Transverse colon (tissue), 4 donors: ENCODE data around the gene BFSP2. TPM values are rescaled to one million over a fixed set of nuclear protein-coding genes. Genes with fewer than 3 reads are reported as not detected.

Experiments used
- DNase-seq: peaks from one replicate; pipeline ENCODE4 v3.0.0-alpha.2; 2019
- H3K27ac ChIP-seq, 4 donors: fragments of 200-600 bp; sonication (generic); 2 replicates each; pipeline ENCODE4 v1.5.1; 2016 to 2018; ENCODE audit warnings: inconsistent platforms in 4 of 4
- H3K27me3 ChIP-seq: fragments of 200-600 bp; sonication (generic); 2 replicates; pipeline ENCODE4 v1.5.1; 2017; ENCODE audit warnings: inconsistent platforms
- H3K36me3 ChIP-seq, 4 donors: fragments of 200-600 bp; sonication (generic); 2 replicates each; pipeline ENCODE4 v1.5.1; 2017 to 2019; ENCODE audit warnings: inconsistent platforms in 4 of 4
- H3K4me1 ChIP-seq, 4 donors: fragments of 200-600 bp; sonication (generic); 2 replicates each; pipeline ENCODE4 v1.5.1; 2017 to 2020; ENCODE audit warnings: inconsistent platforms in 4 of 4
- H3K4me3 ChIP-seq, 4 donors: fragments of 200-600 bp; sonication (generic); 1 replicate in 1 of 4; 2 replicates in 3 of 4; pipeline versions ENCODE4 v1.5.1 to v1.6.1; 2017 to 2019; ENCODE audit warnings: inconsistent platforms in 4 of 4
- H3K9me3 ChIP-seq, 2 donors: fragments of 200-600 bp; sonication (generic); 2 replicates each; pipeline ENCODE4 v1.5.1; 2017 to 2019; ENCODE audit warnings: inconsistent platforms in 2 of 2
- EP300 ChIP-seq: sonication (generic); formaldehyde crosslinking; IDR thresholded peaks from one replicate; pipeline ENCODE4 v1.6.1; 2017; ENCODE audit warnings: antibody characterized with exemption, low read depth
- POLR2A ChIP-seq: fragments of 450-650 bp; IDR thresholded peaks from one replicate; pipeline ENCODE4 v1.6.1; 2016; ENCODE audit warnings: antibody characterized with exemption, mild to moderate bottlenecking, moderate library complexity
- POLR2AphosphoS5 ChIP-seq, 3 donors: sonication (generic); formaldehyde crosslinking; IDR thresholded peaks; one replicate each; pipeline ENCODE4 v1.6.1; 2016; ENCODE audit warnings: antibody characterized with exemption in 3 of 3
- WGBS, 2 donors: methylation state at CpG; one replicate each; pipeline ENCODE4 v1.1.5; 2018; ENCODE audit warnings: low coverage in 1 of 2; 5-methylcytosine and 5-hydroxymethylcytosine counted together
- in situ Hi-C, 4 donors: fragments of 200-750 bp; cut with MboI; loops; one replicate each; pipeline versions ENCODE4 v1.15.0 to v1.15.1; 2017; ENCODE audit warnings: low sequenced_read_pairs in 3 of 4, low pct_ligation_motif_present in 1 of 4, low pct_unique_long_range_greater_than_20kb in 1 of 4
- intact Hi-C: fragments of 100-400 bp; cut with DNase I; formaldehyde crosslinking; loops from one replicate; pipeline ENCODE4 v1.15.1; 2023; ENCODE audit warnings: low total_unique reads
- total RNA-seq, 4 donors: library from RNA; depleted of rRNA; stranded (reverse); fragments of >200 nt; gene quantifications; one replicate each; pipeline ENCODE4 v1.1.0, GENCODE V29; 2016
- TF ChIP-seq, protein P1 (sequence below), 5 experiments: fragments of 200-600 bp in 3 of 5; fragments of 450-650 bp in 2 of 5; sonication (generic) in 3 of 5; IDR thresholded peaks; 1 replicate in 2 of 5; 2 replicates in 3 of 5; pipeline ENCODE4 v1.5.1; 2016 to 2017; ENCODE audit warnings: antibody characterized with exemption in 5 of 5, inconsistent platforms in 3 of 5, mild to moderate bottlenecking in 2 of 5, moderate library complexity in 1 of 5

The BFSP2 gene
- total RNA-seq, 4 donors from 2014 or later, result not detected

DNA sequence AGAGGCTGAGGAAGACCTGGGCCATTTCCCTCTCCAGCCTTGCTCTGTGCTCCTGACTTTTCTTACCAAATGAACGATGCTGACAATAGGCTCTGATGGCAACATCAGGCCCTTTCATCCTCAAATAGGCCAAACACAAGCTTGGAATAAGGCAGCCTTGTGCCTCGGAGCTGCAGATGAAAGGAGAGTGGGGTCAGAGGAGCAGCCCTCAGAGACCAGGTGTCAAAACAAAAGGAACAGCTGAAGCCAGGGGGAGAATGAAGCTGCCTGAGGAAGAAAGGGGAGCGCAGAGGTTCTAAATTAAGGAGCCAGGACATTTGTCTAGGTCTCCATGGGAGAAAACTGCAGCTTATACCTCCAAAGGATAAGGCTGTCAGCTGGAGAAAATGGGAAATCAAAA lies 5.1 kb downstream of the BFSP2 start:
- Histone ChIP-seq H3K36me3 (no peaks in the 10 kb centered on the region), H3K4me1 (no peaks in the 10 kb centered on the region), H3K27me3 (peaks cover 4% of the 10 kb centered on the region), H3K9me3 (no peaks in the 10 kb centered on the region), H3K27ac (no peak overlapping the region), H3K4me3 (no peak overlapping the region)
- WGBS, 2 donors, result 89 to 100% methylated on average over 1 to 3 of the region's 3 CpGs
- in situ Hi-C loops (no loop called here), intact Hi-C loops (no loop called here)
- TF ChIP-seq, protein P1, sequence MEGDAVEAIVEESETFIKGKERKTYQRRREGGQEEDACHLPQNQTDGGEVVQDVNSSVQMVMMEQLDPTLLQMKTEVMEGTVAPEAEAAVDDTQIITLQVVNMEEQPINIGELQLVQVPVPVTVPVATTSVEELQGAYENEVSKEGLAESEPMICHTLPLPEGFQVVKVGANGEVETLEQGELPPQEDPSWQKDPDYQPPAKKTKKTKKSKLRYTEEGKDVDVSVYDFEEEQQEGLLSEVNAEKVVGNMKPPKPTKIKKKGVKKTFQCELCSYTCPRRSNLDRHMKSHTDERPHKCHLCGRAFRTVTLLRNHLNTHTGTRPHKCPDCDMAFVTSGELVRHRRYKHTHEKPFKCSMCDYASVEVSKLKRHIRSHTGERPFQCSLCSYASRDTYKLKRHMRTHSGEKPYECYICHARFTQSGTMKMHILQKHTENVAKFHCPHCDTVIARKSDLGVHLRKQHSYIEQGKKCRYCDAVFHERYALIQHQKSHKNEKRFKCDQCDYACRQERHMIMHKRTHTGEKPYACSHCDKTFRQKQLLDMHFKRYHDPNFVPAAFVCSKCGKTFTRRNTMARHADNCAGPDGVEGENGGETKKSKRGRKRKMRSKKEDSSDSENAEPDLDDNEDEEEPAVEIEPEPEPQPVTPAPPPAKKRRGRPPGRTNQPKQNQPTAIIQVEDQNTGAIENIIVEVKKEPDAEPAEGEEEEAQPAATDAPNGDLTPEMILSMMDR (IDR thresholded peaks at IDR 0.05), result no peak
- no peak for TF ChIP-seq EP300
- no peak for TF ChIP-seq POLR2AphosphoS5 (IDR thresholded peaks at IDR 0.05)
- no peak for TF ChIP-seq POLR2A
- DNase-seq, result no peak

DNA sequence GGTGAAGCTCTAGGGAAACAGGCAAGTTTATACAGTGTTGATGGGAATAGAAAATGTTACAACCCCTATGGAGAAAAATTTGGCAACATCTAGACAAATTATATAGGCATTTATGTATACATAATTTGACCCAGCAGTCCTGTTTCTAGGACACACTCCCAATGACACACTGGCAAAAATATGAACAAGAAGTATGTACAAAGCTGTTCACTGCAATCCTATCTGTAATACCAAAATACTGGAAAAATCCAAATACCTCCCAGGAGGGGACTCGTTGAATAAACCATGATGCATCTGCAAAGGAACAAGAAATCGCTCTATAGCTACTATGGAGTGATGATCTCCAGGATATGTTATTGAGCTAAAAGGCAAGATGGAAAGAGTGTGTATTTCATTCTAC lies 8.5 kb downstream of the BFSP2 start:
- 80 to 91% methylated on average over 2 of the region's 2 CpGs for WGBS, 2 donors
- Histone ChIP-seq H3K9me3 (no peaks in the 10 kb centered on the region), H3K4me3 (no peak overlapping the region), H3K4me1 (peaks cover 0 to 10% (median 0%) of the 10 kb centered on the region in 4 donors), H3K27ac (no peak overlapping the region), H3K27me3 (peaks cover 18% of the 10 kb centered on the region), H3K36me3 (no peaks in the 10 kb centered on the region)
- intact Hi-C loops (no loop called here), in situ Hi-C loops (no loop called here)
- no peak for TF ChIP-seq EP300
- no peak for TF ChIP-seq POLR2AphosphoS5 (IDR thresholded peaks at IDR 0.05)
- TF ChIP-seq, protein P1 (IDR thresholded peaks at IDR 0.05), result no peak
- no peak for TF ChIP-seq POLR2A
- no peak for DNase-seq

DNA sequence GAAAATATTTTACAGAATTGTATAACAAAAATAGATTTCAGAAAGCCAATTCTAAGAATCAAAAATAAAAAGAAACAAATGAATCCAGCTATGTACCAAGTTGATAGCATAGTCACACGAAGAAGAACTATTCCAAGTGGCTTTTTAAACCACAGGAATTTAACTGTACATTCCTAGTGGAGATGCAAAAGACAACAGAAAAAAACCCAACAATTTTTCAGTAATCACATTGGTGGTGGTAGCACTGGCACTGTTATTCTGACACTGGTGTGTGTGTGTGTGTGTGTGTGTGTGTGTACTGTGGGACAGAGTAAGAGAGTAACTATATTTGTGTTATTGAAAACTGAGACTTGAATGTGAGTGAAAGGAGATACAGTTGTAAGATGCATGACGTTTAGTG lies 9.1 kb downstream of the BFSP2 start:
- in situ Hi-C loops, result no loop called here
- DNase-seq, result no peak
- no peaks in the 10 kb centered on the region for H3K36me3 ChIP-seq
- peaks cover 0 to 15% (median 1%) of the 10 kb centered on the region in 4 donors for H3K4me1 ChIP-seq
- intact Hi-C loops, result no loop called here
- no peak for TF ChIP-seq POLR2A
- no peak for TF ChIP-seq POLR2AphosphoS5 (IDR thresholded peaks at IDR 0.05)
- no peak for TF ChIP-seq EP300
- TF ChIP-seq, protein P1 (IDR thresholded peaks at IDR 0.05), result no peak
- H3K27ac ChIP-seq, result no peak overlapping the region
- 57 to 65% methylated on average over 2 of the region's 2 CpGs for WGBS, 2 donors
- peaks cover 18% of the 10 kb centered on the region for H3K27me3 ChIP-seq
- no peaks in the 10 kb centered on the region for H3K9me3 ChIP-seq
- no peak overlapping the region for H3K4me3 ChIP-seq

DNA sequence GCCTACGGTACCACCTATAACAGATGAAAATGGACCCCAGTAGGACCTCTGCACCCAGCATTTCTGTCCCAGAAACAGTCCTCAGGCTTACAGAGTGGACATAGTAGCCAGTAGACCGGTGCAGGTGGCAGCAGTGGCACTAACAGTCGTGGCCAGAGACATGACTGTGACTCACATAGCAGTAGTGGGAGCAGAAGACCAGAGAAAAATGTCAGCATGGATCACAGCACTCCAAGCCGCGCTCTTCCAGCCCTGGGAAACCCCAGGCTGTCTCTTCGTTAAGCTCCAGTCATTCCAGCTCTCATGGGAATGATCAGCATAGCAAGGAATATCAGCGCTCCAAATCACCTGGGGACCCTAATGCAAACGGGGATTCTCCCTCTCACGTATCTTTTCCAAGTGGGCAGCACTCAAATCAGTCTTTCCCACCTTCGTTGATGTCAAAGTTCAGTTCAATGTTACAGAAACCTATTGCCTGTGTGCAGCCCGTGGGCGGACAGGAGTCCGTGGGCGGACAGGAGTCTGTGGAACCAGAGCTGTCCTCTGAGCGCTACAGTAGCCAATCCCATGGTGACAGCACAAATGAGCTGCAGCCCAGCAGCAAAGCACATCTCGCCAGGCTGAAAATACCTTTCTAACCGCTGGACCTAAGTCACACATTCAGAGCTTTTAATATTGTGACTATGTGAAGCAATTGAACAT lies 10.5 kb downstream of the BFSP2 start:
- no peak overlapping the region for H3K27ac ChIP-seq
- TF ChIP-seq POLR2A, result no peak
- TF ChIP-seq EP300, result no peak
- peaks cover 0 to 15% (median 1%) of the 10 kb centered on the region in 4 donors for H3K4me1 ChIP-seq
- in situ Hi-C loops (no loop called here), intact Hi-C loops (loop anchor here (10.0 kb wide), 1 partner anchor 686 kb away; the partner anchor contains the start of gene NPHP3)
- DNase-seq, result no peak
- peaks cover 18% of the 10 kb centered on the region for H3K27me3 ChIP-seq
- 63 to 72% methylated on average over 4 to 17 of the region's 17 CpGs for WGBS, 2 donors
- H3K36me3 ChIP-seq, result no peaks in the 10 kb centered on the region
- no peaks in the 10 kb centered on the region for H3K9me3 ChIP-seq
- no peak overlapping the region for H3K4me3 ChIP-seq
